Mucosa of stomach (tissue), 1 donor: ENCODE results near the gene PRPS1L1.

Experiments used
- H3K27me3 ChIP-seq: one replicate; pipeline ENCODE4 v1.7.0; 2013; ENCODE audit warnings: mild to moderate bottlenecking, low read length; ENCODE audit not compliant: control insufficient read depth, insufficient read depth
- H3K36me3 ChIP-seq: one replicate; pipeline ENCODE4 v1.7.0; 2013; ENCODE audit warnings: low read length; ENCODE audit not compliant: control insufficient read depth, insufficient read depth
- H3K4me1 ChIP-seq: one replicate; pipeline ENCODE4 v1.7.0; 2013; ENCODE audit warnings: mild to moderate bottlenecking, low read length; ENCODE audit not compliant: control insufficient read depth, insufficient read depth
- H3K4me3 ChIP-seq: one replicate; pipeline ENCODE4 v1.7.0; 2013; ENCODE audit warnings: low read length
- H3K9ac ChIP-seq: one replicate; pipeline ENCODE4 v1.7.0; 2013; ENCODE audit warnings: mild to moderate bottlenecking, low read length, moderate library complexity
- H3K9me3 ChIP-seq: one replicate; pipeline ENCODE4 v1.7.0; 2013; ENCODE audit warnings: mild to moderate bottlenecking, low read length, moderate library complexity; ENCODE audit not compliant: control insufficient read depth
- donor health status: Pancreatic carcinoma.

PRPS1L1 gene

GRCh38 chr7:18027628-18028027, at the start of gene PRPS1L1:
TSS of gene PRPS1L1 (minus strand) at chr7:18027846.
- Histone ChIP-seq H3K4me3 (no peak within 1 kb of the TSS), H3K9ac (no peak within 1 kb of the TSS), H3K36me3 (no peaks in the 10 kb centered on the region), H3K9me3 (no peaks in the 10 kb centered on the region), H3K4me1 (no peaks in the 10 kb centered on the region), H3K27me3 (no peaks in the 10 kb centered on the region)

GRCh38 chr7:18076461-18076860, 48.8 kb upstream of the PRPS1L1 start:
- H3K36me3 ChIP-seq = no peaks in the 10 kb centered on the region

GRCh38 chr7:18068745-18069144, 41.1 kb upstream of the PRPS1L1 start:
- Histone ChIP-seq H3K9ac (no peak overlapping the region), H3K4me1 (no peaks in the 10 kb centered on the region), H3K36me3 (no peaks in the 10 kb centered on the region), H3K27me3 (no peaks in the 10 kb centered on the region), H3K9me3 (no peaks in the 10 kb centered on the region), H3K4me3 (no peak overlapping the region)

More at GRCh38 chr7:18076461-18076860, 48.8 kb upstream of the PRPS1L1 start:
- no peak overlapping the region for H3K9ac ChIP-seq
- no peaks in the 10 kb centered on the region for H3K9me3 ChIP-seq
- H3K4me1 ChIP-seq = no peaks in the 10 kb centered on the region
- H3K4me3 ChIP-seq = no peak overlapping the region
- no peaks in the 10 kb centered on the region for H3K27me3 ChIP-seq

- H3K9ac ChIP-seq = no peak overlapping the region
- H3K27me3 ChIP-seq = no peaks in the 10 kb centered on the region
- no peaks in the 10 kb centered on the region for H3K36me3 ChIP-seq
- no peaks in the 10 kb centered on the region for H3K4me1 ChIP-seq
- no peaks in the 10 kb centered on the region for H3K9me3 ChIP-seq
- H3K4me3 ChIP-seq = no peak overlapping the region
These were observed 36.7 kb upstream of the PRPS1L1 start for GRCh38 chr7:18064242-18064838.

GRCh38 chr7:18063149-18063901, 35.7 kb upstream of the PRPS1L1 start:
- H3K27me3 ChIP-seq = no peaks in the 10 kb centered on the region
- H3K4me3 ChIP-seq = no peak overlapping the region
- H3K9ac ChIP-seq = no peak overlapping the region
- H3K36me3 ChIP-seq = no peaks in the 10 kb centered on the region
- no peaks in the 10 kb centered on the region for H3K9me3 ChIP-seq
- H3K4me1 ChIP-seq = no peaks in the 10 kb centered on the region

GRCh38 chr7:18059171-18059570, 31.5 kb upstream of the PRPS1L1 start:
- Histone ChIP-seq H3K4me1 (no peaks in the 10 kb centered on the region), H3K4me3 (no peak overlapping the region), H3K36me3 (no peaks in the 10 kb centered on the region), H3K9me3 (no peaks in the 10 kb centered on the region), H3K27me3 (no peaks in the 10 kb centered on the region), H3K9ac (no peak overlapping the region)

- Histone ChIP-seq H3K4me1 (no peaks in the 10 kb centered on the region), H3K36me3 (no peaks in the 10 kb centered on the region), H3K27me3 (no peaks in the 10 kb centered on the region), H3K9me3 (no peaks in the 10 kb centered on the region), H3K9ac (no peak overlapping the region), H3K4me3 (no peak overlapping the region)
These were observed 26.3 kb upstream of the PRPS1L1 start for GRCh38 chr7:18053941-18054340.

GRCh38 chr7:18053177-18053928, 25.7 kb upstream of the PRPS1L1 start:
- Histone ChIP-seq H3K27me3 (no peaks in the 10 kb centered on the region), H3K36me3 (no peaks in the 10 kb centered on the region), H3K9ac (no peak overlapping the region), H3K4me3 (no peak overlapping the region), H3K4me1 (no peaks in the 10 kb centered on the region), H3K9me3 (no peaks in the 10 kb centered on the region)

GRCh38 chr7:18049262-18049661, 21.6 kb upstream of the PRPS1L1 start:
- Histone ChIP-seq H3K4me3 (no peak overlapping the region), H3K36me3 (no peaks in the 10 kb centered on the region), H3K27me3 (no peaks in the 10 kb centered on the region), H3K4me1 (no peaks in the 10 kb centered on the region), H3K9ac (no peak overlapping the region), H3K9me3 (no peaks in the 10 kb centered on the region)

- H3K9ac ChIP-seq = no peak overlapping the region
- no peaks in the 10 kb centered on the region for H3K36me3 ChIP-seq
- no peak overlapping the region for H3K4me3 ChIP-seq
These were observed 19.0 kb upstream of the PRPS1L1 start for GRCh38 chr7:18046601-18047000.

GRCh38 chr7:18045171-18045570, 17.5 kb upstream of the PRPS1L1 start:
- no peaks in the 10 kb centered on the region for H3K27me3 ChIP-seq
- H3K36me3 ChIP-seq = no peaks in the 10 kb centered on the region
- H3K4me1 ChIP-seq = no peaks in the 10 kb centered on the region
- no peak overlapping the region for H3K4me3 ChIP-seq
- H3K9me3 ChIP-seq = no peaks in the 10 kb centered on the region
- no peak overlapping the region for H3K9ac ChIP-seq

More at GRCh38 chr7:18046601-18047000, 19.0 kb upstream of the PRPS1L1 start:
- Histone ChIP-seq H3K9me3 (no peaks in the 10 kb centered on the region), H3K4me1 (no peaks in the 10 kb centered on the region), H3K27me3 (no peaks in the 10 kb centered on the region)

GRCh38 chr7:18041191-18041590, 13.5 kb upstream of the PRPS1L1 start:
- no peak overlapping the region for H3K9ac ChIP-seq
- H3K36me3 ChIP-seq = no peaks in the 10 kb centered on the region
- no peaks in the 10 kb centered on the region for H3K27me3 ChIP-seq
- no peaks in the 10 kb centered on the region for H3K4me1 ChIP-seq
- no peaks in the 10 kb centered on the region for H3K9me3 ChIP-seq
- no peak overlapping the region for H3K4me3 ChIP-seq
